SIG-M5 (cell line): ENCODE measurements around the gene RPUSD2.

ENCODE experiments used
- DNase-seq: peaks from one replicate; lab custom pipeline; 2025; lab: John Stamatoyannopoulos, UW

Gene RPUSD2

DNA sequence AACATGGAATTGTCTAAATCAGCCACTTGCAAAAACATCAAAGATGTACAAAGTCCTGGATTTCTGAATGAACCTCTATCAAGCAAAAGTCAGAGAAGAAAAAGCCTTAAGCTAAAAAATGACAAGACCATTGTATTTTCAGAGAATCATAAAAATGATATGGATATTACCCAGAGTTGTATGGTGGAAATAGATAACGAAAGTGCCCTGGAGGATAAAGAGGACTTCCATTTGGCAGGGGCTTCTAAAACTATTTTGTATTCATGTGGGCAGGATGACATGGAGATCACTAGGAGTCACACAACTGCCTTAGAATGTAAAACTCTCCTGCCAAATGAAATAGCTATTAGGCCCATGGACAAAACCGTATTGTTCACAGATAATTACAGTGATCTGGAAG is 54.3 kb downstream of the RPUSD2 start:
- DNase-seq: no peak
